GM19023 (cell line): ENCODE data around the gene CASTOR2.
"Not testable (repeated sequence)": the region's sequence is repeated elsewhere in the genome, so short reads cannot be mapped to it uniquely, and the experiment has no call there.

Experiments
- ATAC-seq: cut with Tn5 transposase; IDR thresholded peaks from one replicate; pipeline ENCODE4 v1.9.1; 2021; ENCODE audit warnings: mild to moderate bottlenecking, moderate library complexity; ENCODE audit not compliant: unreplicated experiment

The CASTOR2 gene

DNA sequence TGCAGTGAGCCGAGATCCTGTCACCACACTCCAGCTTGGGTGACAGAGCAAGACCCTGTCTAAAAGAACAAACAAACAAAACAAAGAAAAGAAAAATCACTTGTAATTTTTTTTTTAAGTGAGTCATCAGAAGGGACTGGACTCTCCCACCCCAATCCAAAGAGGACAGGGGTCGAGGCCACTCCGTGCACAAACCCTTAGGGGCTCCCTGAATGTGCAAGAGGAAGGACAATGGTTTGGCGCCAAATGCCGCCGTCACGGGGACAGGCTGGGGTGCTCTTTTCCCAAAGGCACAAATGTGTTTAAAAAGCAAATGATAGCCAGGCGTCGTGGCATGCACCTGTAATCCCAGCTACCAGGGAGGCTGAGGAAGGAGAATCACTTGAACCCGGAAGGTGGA is 85.3 kb downstream of the CASTOR2 start:
- ATAC-seq, result no peak

DNA sequence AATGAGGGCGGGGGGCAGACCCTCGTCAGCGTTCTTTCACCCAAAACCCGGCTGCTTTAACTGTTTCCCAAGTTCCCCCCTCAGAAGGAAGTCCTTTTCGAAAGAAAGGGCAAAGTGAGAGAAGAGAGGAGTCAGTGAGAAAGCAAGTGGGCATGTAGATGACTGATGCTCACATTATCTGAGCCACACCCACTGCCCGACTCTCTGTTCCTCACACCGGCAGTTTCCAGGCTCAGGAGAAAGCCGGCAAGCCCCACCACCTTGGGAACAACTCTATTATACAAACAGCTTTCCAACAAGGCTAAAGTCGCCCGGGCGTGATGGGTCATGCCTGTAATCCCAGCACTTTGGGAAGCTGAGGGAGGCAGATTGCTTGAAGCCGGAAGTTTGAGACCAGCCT is 86.0 kb downstream of the CASTOR2 start:
- no peak for ATAC-seq

GRCh38 chr7:75054744-75055143 is 90.2 kb downstream of the CASTOR2 start:
- no peak for ATAC-seq

- ATAC-seq, result no peak
Observed at GRCh38 chr7:75055155-75055554, 90.7 kb downstream of the CASTOR2 start.

DNA sequence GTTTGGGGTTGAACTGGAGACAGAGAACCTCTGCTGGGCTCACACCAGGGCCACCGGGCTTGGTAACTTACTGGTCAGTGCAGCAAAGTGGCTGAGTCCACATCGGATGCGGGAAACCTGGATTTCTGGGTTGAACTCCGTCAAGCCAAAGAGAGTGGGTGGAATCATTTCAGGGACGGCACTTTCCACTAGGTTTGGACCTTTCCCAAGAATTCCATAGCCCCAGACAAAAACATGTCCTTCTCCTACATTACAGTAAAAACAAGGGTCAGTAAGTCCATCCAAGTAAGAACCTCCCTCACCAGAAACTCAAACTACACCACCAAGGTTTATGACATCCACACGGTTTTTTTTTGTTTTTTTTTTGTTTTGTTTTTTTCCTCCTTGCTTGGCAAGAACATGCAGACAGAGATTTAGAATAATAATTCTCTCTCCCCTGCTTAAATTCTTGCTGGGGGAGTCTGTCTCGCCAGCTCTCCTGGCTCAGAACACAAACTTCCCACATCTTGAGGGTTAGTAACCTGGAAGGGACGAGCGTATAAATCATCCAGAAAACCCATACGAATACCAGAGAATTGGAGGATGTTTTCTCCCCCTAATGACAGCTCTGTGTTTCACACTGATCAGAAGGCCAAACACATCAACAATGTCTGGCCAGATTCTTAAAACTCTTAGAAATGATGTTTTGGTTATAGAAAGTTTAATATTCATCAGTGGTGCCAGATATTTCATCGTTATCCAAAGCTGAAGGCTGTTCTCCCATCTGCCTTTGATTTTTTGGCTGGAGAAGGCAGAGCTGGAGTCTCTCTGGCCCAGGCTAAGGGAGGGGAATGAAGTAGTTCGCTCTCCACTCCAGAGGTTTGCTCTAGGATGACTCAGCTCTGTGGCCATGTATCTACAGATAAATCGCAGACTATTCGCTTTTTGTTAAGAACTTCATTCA is 91.6 kb downstream of the CASTOR2 start:
- no peak for ATAC-seq

- ATAC-seq, result no peak
Observed at GRCh38 chr7:75058406-75058805, 93.9 kb downstream of the CASTOR2 start.

GRCh38 chr7:75064291-75064690 is 99.8 kb downstream of the CASTOR2 start:
- no peak for ATAC-seq

GRCh38 chr7:75064801-75065200 is 100.3 kb downstream of the CASTOR2 start:
- no peak for ATAC-seq

DNA sequence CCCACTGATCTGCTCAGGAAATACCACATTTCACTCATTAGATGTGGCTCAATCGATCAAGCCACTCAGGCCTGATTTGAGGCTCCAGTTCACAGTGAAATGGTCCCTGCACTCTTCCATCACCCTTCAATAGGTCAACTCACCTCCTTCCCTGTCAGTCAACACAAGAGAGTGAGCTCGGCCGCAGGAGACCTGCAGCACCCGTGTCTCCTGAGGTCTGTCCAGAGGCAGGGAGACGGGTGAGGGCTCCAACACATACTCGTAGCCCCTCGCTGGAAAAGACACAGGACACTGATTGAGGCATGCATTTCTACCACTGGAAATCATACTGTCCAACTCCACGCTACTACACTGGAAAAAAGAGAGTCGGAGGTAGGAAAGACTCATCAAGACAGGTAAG is 102.0 kb downstream of the CASTOR2 start:
- no peak for ATAC-seq

DNA sequence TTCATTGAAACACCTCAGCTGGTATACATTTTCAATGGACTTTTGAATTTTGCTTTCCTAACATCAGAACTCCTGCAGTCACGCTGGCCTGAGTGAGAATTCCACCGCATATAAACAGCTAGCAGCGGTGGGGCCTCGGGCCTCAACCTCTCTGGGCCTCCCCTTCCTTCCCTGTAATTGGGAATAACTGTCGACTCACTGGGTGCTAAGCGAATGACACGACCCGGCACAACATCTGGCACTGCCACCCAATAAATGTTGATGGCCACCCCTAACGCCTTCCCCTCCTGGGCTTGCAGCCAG is 108.4 kb downstream of the CASTOR2 start:
- ATAC-seq, result no peak

DNA sequence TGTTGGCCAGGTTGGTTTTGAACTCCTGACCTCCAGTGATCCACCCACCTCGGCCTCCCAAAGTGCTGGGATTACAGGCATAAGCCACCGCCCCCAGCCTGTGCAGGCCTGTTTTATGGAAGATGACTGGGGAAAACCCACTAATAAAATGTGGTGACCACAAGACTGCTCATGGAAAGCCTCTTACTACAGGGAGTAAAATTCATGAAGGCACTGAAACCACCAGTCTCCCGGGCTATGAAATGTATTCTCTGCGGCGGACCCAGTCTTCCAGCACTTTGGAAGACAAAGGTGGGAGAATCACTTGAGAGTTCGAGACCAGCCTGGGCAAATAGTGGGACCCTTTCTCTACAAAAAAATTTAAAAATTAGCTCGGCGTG is 109.7 kb downstream of the CASTOR2 start:
- ATAC-seq, result not testable (repeated sequence)
